Activated CD8-positive, alpha-beta memory T cell treated with anti-CD3 and anti-CD28 coated beads, Interleukin-2, amount 50 U/mL, for 24 hours (primary cell): ENCODE data around the gene UBE2Q2.
A peak's percentile ranks its signal among the peaks of the same experiment; 100 is the strongest.
"Not testable (repeated sequence)": the region's sequence is repeated elsewhere in the genome, so short reads cannot be mapped to it uniquely, and the experiment has no call there.

Experiments
- DNase-seq: peaks from one replicate; pipeline ENCODE4 v3.0.0-alpha.2; 2020; ENCODE audit errors: extremely low read depth

The UBE2Q2 gene

DNA sequence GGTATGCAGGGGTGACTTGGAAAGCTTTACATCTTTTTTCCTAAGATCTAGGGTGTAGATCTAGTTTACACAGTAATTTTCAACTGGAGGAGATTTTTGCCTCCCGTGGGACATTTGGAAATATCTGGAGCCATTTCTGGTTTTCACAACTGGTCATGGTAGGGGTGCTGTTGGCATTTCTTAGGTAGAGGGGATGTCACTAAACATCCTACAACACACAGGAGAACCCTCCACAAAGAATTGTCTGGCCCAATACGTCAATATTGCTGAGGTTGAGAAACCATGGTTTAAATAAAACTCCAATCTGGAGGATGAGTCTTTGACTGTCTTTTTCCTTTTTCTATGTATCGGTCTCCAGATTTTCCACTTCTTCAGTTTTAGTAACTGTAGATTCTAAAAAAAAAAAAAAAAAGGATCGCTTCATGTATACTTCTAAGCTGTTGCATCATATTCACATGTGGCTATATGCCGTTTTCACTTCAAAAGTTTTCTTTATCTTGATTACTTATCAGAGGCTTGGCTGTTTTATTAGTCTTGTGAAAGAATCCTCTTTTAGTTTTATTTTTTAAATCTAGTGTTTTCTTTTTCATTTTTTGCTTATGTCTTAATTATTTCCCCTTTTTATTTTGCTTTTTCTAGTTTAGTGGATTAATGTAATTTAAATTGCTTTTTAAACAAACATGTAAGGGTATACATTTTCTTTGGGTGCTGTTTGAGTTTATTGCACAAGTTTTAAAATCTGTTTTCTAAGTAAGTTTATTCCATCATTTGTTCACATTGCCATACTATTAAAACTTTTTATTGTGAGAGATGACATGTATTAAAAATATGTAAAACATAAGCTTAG, 21.2 kb downstream of the UBE2Q2 start:
- DNase-seq: no peak

DNA sequence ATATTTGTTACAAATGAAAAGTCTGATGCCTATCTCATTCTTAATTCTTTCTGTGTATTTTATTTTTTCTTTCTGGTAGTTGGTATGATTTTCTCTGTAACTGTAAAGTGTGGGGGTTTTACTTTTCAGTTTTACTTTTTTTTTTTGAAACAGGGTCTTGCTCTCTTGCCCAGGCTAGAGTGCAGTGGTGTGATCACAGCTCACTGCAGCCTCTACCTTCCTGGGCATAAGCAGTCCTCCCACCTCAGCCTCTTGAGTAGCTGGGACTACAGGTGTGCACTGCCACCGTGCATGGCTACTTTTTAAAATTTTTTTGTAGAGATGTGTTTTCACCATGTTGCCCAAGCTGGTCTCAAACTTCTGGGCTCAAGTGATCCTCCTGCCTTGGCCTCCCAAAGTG, 22.8 kb downstream of the UBE2Q2 start:
- not testable (repeated sequence) for DNase-seq

DNA sequence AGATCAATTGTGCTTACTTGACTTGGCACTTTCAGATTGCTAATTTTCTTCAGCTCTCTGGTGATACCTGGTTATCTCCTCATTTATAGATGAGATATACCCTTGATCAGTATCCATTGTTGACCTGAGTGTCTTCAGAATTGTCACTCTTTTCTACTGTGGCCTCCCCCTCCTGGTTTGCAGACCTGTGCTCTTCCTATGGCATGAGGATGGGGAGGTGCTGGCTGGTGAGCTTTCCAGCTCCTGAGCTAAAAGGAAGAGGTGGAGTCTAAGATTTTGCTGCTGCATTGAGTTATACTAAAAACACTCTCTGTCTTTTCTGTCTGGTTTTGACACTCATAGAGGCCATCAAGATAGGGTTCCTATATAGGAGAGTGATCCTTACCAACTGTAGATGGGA, 23.7 kb downstream of the UBE2Q2 start:
- no peak for DNase-seq

- DNase-seq: no peak
Observed at GRCh38 chr15:75867449-75867848, 24.2 kb downstream of the UBE2Q2 start.

DNA sequence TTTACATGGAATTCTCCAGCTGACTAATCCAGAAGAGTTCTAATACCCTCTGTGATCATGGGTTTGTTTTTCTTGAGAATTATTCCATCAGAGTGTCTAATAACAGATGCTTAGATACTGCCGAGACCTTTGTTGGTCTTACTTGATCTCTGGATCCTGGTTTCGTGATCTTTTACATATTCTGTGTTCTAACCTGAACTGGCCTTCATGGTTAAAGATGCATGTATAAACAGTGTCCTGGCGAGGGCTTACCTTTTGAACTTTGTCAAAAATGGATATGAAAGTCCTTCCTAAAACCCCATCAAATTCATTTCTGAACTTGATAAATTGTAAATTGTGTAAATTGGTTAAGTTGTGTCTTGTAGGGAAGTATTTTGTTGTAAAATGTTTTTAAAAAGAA, 24.8 kb downstream of the UBE2Q2 start:
- DNase-seq: no peak

DNA sequence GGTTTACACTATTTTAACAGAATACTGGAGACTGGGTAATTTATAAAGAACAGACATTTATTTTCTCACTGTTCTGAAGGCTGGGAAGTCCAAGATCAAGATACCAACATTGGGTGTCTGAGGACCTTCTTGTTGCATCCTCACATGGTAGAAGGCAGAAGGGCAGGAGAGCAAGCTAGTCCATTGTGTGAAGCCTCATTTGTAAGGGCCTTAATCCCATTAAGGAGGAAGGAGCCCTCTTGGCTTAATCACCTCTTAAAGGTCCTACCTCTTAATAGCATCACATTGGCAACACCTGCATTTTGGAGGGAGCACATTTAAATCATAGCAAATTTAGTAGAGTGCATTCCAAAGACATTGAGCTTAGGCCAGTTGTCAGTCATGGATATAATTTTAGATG, 26.2 kb downstream of the UBE2Q2 start:
- no peak for DNase-seq

GRCh38 chr15:75871589-75871988, 28.3 kb downstream of the UBE2Q2 start:
- DNase-seq: not testable (repeated sequence)

DNA sequence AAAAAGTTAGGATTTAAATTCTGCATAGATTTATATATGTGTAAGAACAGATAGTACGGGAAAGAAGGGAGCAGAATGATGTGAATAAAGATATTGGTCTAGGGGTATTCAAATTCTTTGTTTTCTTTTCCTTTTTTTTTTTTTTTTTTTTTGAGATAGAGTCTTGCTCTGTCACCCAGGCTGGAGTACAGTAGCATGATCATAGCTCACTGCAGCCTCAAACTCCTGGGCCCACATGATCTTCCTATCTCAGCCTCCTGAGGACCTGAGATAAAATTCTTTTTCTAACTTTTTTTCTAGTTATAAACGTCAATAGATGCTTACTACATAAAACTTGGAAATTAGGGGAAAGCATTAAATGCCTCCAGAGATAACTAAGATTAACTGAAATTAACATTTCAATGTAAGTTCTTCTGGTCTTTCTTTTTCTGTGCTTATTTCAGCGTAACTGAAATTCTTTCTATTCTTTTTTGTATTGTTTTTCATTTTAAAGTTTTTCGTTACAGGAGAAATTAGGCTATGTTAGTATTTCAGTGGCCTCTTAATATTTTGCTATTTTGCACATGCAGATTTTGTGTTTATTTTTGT, 29.2 kb downstream of the UBE2Q2 start:
- no peak for DNase-seq

DNA sequence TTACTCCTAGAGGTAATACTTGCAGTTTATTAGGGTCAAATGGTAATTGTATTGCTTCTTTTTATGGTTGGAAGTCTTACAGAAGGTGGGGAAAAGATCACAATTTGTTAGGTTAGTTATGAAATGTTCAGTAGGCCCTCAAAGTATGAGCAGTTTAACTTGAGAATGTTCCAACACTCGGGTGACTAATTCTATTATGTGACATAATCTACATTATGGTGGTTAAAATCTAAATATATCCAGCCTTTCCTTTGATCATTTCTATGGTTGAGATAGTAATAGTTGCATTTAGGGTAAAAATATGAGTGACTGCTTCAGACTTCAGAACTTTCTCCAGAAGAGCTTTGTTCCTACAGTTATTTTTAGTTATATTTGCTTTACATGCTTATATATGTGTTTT, 40.8 kb downstream of the UBE2Q2 start:
- no peak for DNase-seq

GRCh38 chr15:75887178-75887577, 43.9 kb downstream of the UBE2Q2 start:
- no peak for DNase-seq

DNA sequence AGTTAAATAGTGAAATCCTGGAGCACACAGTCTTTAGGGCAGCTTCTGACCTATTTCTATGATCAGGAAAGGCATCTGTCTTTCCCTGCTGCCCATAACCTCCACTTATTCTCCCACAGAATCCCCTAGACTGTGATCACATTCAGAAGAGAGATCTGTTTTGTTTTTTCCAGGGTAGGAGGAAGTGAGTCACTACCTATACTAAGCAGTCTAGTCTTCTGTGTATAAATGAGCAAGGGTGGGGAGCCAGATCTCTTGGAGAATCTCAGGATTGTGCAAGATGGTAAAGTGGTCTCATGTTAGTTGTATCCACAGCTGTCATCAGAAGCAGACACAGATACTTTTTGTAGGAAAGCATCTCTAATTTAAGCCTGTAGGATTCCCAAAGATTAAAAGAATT, 48.6 kb downstream of the UBE2Q2 start:
- no peak for DNase-seq

DNA sequence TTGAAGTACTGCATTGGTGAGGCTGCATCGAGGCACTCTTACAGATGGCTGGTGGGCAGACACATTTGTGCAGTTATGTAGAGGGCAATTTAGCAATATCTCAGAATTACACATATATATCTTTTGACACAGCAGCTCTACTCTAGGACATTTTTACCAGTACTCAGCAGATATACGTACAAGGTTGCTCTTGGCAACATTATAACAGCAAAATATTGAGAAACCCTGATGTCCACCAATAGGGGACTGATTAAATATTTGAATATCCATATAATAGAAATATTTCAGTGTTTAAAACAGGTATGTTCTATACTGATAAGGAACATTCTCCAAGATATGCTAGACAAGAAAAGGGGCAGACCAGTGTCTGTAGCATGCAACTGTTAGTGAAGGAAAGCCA, 52.5 kb downstream of the UBE2Q2 start:
- DNase-seq: no peak

- no peak for DNase-seq
Observed at GRCh38 chr15:75900577-75900976, 57.3 kb downstream of the UBE2Q2 start.

GRCh38 chr15:75902129-75902557, 58.9 kb downstream of the UBE2Q2 start:
- DNase-seq: no peak

DNA sequence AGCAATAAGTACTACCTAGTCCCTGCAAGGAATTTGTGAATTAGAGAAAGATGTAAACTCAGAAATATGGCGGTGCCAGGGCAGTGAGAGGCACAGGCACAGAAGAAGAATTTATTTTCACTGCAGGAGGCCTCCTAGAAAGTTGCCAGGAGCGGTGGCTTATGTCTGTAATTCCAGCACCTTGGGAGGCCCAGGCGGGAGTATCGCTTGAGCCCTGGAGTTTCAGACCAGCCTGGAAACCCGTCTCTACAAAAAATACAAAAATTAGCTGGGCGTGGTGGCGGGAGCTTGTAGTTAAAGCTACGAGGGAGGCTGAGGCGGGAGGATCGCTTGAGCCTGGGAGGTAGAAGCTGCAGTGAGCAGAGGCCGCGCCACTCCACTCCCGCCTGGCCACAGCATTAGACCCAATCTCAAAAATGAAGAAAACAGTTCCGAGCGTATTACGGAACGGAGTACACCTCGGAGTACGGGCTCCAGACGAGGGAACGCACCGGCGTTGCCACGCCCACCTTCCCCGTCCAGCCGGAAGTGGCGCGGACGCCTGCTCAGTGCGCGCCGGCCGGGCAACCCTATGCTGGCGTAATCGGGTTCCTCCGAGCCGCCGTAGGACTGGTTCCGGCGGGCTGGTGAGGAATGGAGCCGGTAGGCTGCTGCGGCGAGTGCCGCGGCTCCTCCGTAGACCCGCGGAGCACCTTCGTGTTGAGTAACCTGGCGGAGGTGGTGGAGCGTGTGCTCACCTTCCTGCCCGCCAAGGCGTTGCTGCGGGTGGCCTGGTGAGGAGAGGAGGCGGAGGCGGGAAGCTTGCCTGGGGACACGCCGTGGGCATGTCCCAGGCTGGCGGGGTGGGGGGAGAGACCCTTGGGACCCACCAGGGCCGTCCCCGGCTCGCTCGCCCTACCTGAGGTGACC, 60.3 kb downstream of the UBE2Q2 start, which contains the start of gene FBXO22:
Gene FBXO22, plus strand, starts transcription at position 548 of the 909 bp plus-strand sequence. Its CDS starts 86 bp downstream, at position 634.
- peak; percentile 74 for DNase-seq

DNA sequence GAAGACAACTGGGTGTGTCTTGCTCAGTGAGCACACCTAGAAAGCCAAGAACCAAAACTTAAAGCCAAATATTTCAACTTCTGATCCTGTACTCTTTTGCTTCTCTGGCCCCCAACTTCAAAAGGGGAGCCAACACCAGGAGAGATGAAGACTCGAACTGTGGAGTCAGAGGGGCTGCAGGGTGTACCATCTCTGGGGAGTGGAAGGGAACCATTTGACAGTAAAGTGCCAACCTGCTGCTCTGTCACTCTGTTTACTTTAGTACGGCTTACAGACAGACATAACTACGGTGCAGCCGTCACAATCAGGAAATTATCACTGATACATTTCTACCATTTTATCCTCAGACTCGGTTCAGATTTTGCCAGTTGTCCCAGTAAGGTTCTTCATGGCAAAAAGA, 62.0 kb downstream of the UBE2Q2 start:
- no peak for DNase-seq

- not testable (repeated sequence) for DNase-seq
Observed at GRCh38 chr15:75910355-75910754, 67.1 kb downstream of the UBE2Q2 start.

DNA sequence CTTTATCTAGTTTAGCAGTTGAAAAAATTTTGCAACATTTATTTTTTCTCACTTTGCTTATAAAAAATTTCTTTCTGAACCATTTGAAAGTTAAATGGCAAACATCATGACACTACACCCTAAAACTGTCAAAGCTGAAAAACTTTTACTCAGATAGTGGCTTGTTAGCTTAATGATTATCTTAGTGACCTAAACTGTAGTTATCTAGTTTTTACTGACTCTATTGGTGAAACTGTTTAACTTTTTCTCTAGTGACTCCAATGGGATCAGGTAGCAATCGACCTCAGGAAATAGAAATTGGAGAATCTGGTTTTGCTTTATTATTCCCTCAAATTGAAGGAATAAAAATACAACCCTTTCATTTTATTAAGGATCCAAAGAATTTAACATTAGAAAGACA, 73.7 kb downstream of the UBE2Q2 start:
- no peak for DNase-seq

DNA sequence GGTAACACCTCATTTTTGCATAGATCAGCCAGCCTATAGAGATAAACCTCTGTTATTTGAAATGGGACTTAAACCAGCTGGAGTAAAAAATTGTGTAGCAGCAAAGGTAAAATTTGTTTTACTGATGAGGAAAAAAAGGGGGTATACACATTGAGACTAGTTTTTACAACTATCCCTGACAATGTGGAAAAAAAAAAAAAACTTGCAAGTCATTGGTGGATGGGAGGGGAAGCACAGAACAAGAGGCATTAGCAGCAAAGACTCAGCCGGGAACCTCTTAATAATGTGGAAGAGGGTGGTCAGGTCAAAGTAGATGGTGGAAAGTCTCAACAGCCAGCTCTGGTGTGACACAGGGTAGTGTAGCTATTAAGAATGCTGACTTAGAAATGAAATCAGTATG, 74.9 kb downstream of the UBE2Q2 start:
- no peak for DNase-seq

GRCh38 chr15:75920079-75920478, 76.8 kb downstream of the UBE2Q2 start:
- DNase-seq: no peak

DNA sequence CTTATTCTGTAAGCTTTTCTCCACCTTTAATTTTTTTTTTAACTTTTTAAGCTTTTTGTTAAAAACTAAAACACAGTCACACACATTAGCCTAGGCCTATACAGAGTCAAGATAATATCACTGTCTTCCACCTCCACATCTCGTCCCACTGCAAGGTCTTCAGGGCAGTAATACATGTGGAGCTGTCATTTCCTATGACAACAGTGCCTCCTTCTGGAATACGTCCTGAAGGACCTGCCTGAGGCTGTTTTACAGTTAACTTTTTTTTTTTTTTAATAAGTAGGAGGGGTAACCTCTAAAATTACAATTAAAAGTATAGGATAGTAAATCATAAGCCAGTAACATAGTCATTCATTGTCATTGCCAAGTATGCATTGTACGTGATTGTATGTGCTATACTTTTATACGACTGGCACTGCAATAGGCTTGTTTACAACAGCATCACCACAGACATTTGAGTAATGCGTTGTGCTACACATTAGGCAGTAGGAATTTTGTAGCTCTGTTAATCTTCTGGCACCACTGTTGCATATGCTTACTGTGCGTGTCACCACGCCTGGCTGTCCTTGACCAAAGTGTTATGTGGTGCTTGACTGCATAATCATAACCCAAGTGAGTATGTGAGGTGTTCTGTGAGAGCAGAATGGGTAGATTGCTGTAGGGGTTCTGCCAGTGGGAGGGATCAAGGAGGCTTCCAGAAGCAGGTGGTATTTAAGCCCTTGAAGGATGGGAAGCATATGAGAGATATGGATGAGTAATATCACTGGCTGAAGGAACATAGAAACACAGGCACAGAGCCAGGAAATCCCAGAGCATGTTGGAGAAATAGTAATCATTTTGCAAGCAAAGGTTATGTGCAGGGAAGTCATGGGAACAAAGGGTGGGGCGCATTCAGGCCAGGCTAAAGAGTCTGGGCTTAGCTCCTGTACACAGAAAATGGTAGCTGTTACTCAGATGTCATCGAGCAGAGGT, 78.8 kb downstream of the UBE2Q2 start:
- DNase-seq: no peak
